ENCODE data around the gene PLTP.
"Not testable (repeated sequence)": the region's sequence is repeated elsewhere in the genome, so short reads cannot be mapped to it uniquely, and the experiment has no call there.

PLTP gene

DNA sequence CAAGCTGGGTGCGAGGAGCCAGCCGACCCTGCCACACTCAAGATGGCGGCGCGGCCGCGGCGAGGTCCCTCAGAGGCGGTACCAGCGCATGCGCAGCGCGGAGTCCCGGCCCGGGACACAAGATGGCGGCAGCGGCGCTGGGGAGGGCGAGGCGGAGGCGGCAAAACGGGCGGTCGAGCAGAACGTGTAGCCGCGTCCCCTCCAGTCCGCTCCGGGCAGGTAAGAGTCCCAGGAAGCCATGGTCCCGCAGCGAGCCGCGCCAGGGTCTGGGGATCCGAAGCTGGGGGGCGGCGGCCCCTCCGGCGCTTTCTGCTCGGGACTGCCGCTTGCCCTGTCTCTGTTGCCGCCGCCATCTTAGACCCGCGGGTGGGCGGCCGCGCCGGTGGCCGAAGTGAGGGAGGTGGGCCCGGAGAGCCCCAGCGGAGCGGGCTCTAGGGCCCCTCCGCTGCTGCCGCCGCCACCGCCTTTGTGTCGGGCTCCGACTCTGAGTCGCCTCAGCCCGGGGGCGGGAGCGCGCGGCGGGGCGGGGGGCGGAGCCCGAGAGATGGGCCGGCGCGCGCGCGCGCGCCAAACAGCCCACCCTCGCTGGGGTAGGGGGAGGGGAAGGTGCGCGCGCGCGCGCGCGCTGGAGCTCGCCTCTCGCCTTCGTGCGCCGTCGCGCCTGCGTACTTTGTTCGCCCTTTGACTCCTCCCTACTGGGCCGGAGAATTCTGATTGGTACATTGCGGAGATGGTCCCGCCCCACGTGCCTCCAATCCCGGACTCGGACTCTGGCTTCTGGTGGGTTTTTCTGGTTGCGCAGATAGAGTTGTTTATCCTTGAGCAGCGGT lies 22.8 kb upstream of the PLTP start, which contains the start of gene PCIF1:
PCIF1 (plus strand) TSS at position 98 of the 830 bp plus-strand sequence. CDS start 4,317 bp downstream, outside the sequence.
- peak within 1 kb of the TSS; percentile 79 for H3K4me3 ChIP-seq (ENCODE audit: low read depth, low read length)
- no peak for TF ChIP-seq CTCF (IDR thresholded peaks at IDR 0.05; ENCODE audit: low read depth, low read length, missing control alignments)
- peak; percentile 86 for DNase-seq (ENCODE audit: low read depth)

- no peak for TF ChIP-seq CTCF (IDR thresholded peaks at IDR 0.05; ENCODE audit: low read depth, low read length, missing control alignments)
- no peak for DNase-seq (ENCODE audit: low read depth)
- peak overlapping the region; percentile 79 for H3K4me3 ChIP-seq (ENCODE audit: low read depth, low read length)
These were observed 22.2 kb upstream of the PLTP start for GRCh38 chr20:45934046-45934585.

- peak overlapping the region; percentile 79 for H3K4me3 ChIP-seq (ENCODE audit: low read depth, low read length)
- peak; percentile 45 for DNase-seq (ENCODE audit: low read depth)
- peak; percentile 28 for TF ChIP-seq CTCF (IDR thresholded peaks at IDR 0.05; ENCODE audit: low read depth, low read length, missing control alignments)
These were observed 21.5 kb upstream of the PLTP start for GRCh38 chr20:45933266-45934045.

GRCh38 chr20:45931680-45932079 lies 19.7 kb upstream of the PLTP start:
- not testable (repeated sequence) for H3K4me3 ChIP-seq (ENCODE audit: low read depth, low read length); DNase-seq (ENCODE audit: low read depth)

GRCh38 chr20:45927071-45927878 lies 15.3 kb upstream of the PLTP start:
- DNase-seq (ENCODE audit: low read depth), result no peak
- no peak for TF ChIP-seq CTCF (IDR thresholded peaks at IDR 0.05; ENCODE audit: low read depth, low read length, missing control alignments)
- no peak overlapping the region for H3K4me3 ChIP-seq (ENCODE audit: low read depth, low read length)

GRCh38 chr20:45926731-45927070 lies 14.7 kb upstream of the PLTP start:
- no peak overlapping the region for H3K4me3 ChIP-seq (ENCODE audit: low read depth, low read length)
- no peak for DNase-seq (ENCODE audit: low read depth)
- TF ChIP-seq CTCF (IDR thresholded peaks at IDR 0.05; ENCODE audit: low read depth, low read length, missing control alignments), result no peak

Data from GM12864 (cell line).